ENCODE results near the gene SH2D2A.

The SH2D2A gene

GRCh38 chr1:156856282-156856785 lies 39.7 kb upstream of the SH2D2A start:
- H3K4me2 ChIP-seq (ENCODE audit: low read length) = no peak overlapping the region
- TF ChIP-seq CTCF (IDR thresholded peaks at IDR 0.05) = no peak
- no peak overlapping the region for H3K4me3 ChIP-seq (ENCODE audit: low read depth, low read length)
- H3K9ac ChIP-seq = no peak overlapping the region
- H2AFZ ChIP-seq = no peak overlapping the region
- H3K27ac ChIP-seq = no peak overlapping the region
- H3K27me3 ChIP-seq (ENCODE audit: control insufficient read depth, insufficient read depth, low read length) = peaks cover 10% of the 10 kb centered on the region
- H3K4me1 ChIP-seq = peaks cover 2% of the 10 kb centered on the region
- no peaks in the 10 kb centered on the region for H3K36me3 ChIP-seq (ENCODE audit: control insufficient read depth, insufficient read depth, low read length)
- no peaks in the 10 kb centered on the region for H3K9me3 ChIP-seq (ENCODE audit: control insufficient read depth, low read length)
- no peaks in the 10 kb centered on the region for H3K79me2 ChIP-seq

GRCh38 chr1:156854634-156855033 lies 38.0 kb upstream of the SH2D2A start:
- peaks cover 2% of the 10 kb centered on the region for H3K4me1 ChIP-seq
- no peaks in the 10 kb centered on the region for H3K9me3 ChIP-seq (ENCODE audit: control insufficient read depth, low read length)
- no peak overlapping the region for H2AFZ ChIP-seq
- no peak for TF ChIP-seq CTCF (IDR thresholded peaks at IDR 0.05)
- H3K4me2 ChIP-seq (ENCODE audit: low read length) = no peak overlapping the region
- H3K9ac ChIP-seq = no peak overlapping the region
- no peaks in the 10 kb centered on the region for H3K79me2 ChIP-seq
- H3K36me3 ChIP-seq (ENCODE audit: control insufficient read depth, insufficient read depth, low read length) = no peaks in the 10 kb centered on the region
- H3K4me3 ChIP-seq (ENCODE audit: low read depth, low read length) = no peak overlapping the region
- H3K27me3 ChIP-seq (ENCODE audit: control insufficient read depth, insufficient read depth, low read length) = no peaks in the 10 kb centered on the region
- H3K27ac ChIP-seq = no peak overlapping the region

- H3K9me3 ChIP-seq (ENCODE audit: control insufficient read depth, low read length) = no peaks in the 10 kb centered on the region
- TF ChIP-seq CTCF (IDR thresholded peaks at IDR 0.05) = no peak
- no peak overlapping the region for H2AFZ ChIP-seq
- H3K9ac ChIP-seq = no peak overlapping the region
- no peak overlapping the region for H3K4me2 ChIP-seq (ENCODE audit: low read length)
- peaks cover 2% of the 10 kb centered on the region for H3K4me1 ChIP-seq
- no peak overlapping the region for H3K27ac ChIP-seq
- no peaks in the 10 kb centered on the region for H3K27me3 ChIP-seq (ENCODE audit: control insufficient read depth, insufficient read depth, low read length)
- no peak overlapping the region for H3K4me3 ChIP-seq (ENCODE audit: low read depth, low read length)
- H3K36me3 ChIP-seq (ENCODE audit: control insufficient read depth, insufficient read depth, low read length) = no peaks in the 10 kb centered on the region
- no peaks in the 10 kb centered on the region for H3K79me2 ChIP-seq
Measured at GRCh38 chr1:156853761-156854160, 37.1 kb upstream of the SH2D2A start.

DNA sequence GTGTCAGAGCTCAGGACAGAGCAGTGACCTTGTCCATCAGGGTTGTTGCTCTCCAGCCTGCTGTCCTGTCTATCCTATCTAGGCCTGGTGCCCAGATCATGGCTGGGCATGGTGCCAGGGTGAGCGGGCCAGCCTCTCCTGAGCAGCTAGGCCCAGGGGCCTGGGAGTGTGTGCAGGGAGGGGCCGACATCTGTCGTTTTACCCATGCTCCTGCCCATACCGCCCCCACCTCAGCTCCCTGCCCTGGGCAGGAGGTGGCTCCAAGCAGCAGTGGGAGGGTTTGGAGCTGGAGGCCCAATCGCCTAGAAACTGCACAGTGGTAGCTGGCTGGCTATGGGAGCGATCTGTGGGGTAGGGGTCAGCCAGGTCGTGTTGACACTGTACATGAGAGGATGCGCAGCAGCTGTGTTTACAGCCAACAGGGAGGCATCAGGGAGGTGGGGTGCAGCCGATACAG lies 35.8 kb upstream of the SH2D2A start:
- Histone ChIP-seq H3K79me2 (no peaks in the 10 kb centered on the region), H3K4me2 (ENCODE audit: low read length) (peak overlapping the region; percentile 1), H3K9me3 (ENCODE audit: control insufficient read depth, low read length) (no peaks in the 10 kb centered on the region), H3K9ac (no peak overlapping the region), H3K4me1 (peaks cover 2% of the 10 kb centered on the region), H3K4me3 (ENCODE audit: low read depth, low read length) (no peak overlapping the region), H3K36me3 (ENCODE audit: control insufficient read depth, insufficient read depth, low read length) (no peaks in the 10 kb centered on the region), H2AFZ (peak overlapping the region; percentile 45), H3K27me3 (ENCODE audit: control insufficient read depth, insufficient read depth, low read length) (no peaks in the 10 kb centered on the region), H3K27ac (peak overlapping the region; percentile 33)
- no peak for TF ChIP-seq CTCF (IDR thresholded peaks at IDR 0.05)

- Histone ChIP-seq H2AFZ (peak overlapping the region; percentile 45), H3K27ac (peak overlapping the region; percentile 33), H3K4me1 (peaks cover 2% of the 10 kb centered on the region), H3K4me3 (ENCODE audit: low read depth, low read length) (no peak overlapping the region), H3K79me2 (no peaks in the 10 kb centered on the region), H3K36me3 (ENCODE audit: control insufficient read depth, insufficient read depth, low read length) (no peaks in the 10 kb centered on the region), H3K4me2 (ENCODE audit: low read length) (peak overlapping the region; percentile 1), H3K9me3 (ENCODE audit: control insufficient read depth, low read length) (no peaks in the 10 kb centered on the region), H3K9ac (no peak overlapping the region), H3K27me3 (ENCODE audit: control insufficient read depth, insufficient read depth, low read length) (no peaks in the 10 kb centered on the region)
- no peak for TF ChIP-seq CTCF (IDR thresholded peaks at IDR 0.05)
Measured at GRCh38 chr1:156851779-156852417, 35.2 kb upstream of the SH2D2A start.
